ENCODE results near the gene ZNF627.
"Not testable (repeated sequence)": the region's sequence is repeated elsewhere in the genome, so short reads cannot be mapped to it uniquely, and the experiment has no call there.

The ZNF627 gene

DNA sequence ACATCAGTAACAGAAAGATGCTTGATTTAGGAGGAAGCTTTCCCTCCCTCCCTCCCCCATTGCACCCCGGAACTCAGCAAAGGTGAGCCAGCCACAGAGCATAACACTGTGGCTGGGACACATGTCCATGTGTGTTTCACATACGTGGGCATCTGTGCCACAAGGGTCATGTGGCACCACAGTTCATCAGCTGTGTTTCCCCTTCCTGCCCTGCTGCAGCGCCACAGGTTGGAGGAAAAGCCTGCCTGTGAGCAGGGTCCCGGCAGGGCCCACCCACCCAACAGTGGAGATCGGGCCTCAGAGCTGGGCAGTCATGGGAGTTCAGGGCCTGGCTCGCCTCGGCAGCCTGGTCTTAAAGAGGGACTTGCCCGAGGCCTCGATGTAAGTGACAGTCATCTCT, 22.6 kb upstream of the ZNF627 start:
- DNase-seq (ENCODE audit: low read depth, low spot score) = no peak

- no peak for DNase-seq (ENCODE audit: low read depth, low spot score)
Observed at GRCh38 chr19:11576227-11576626, 21.1 kb upstream of the ZNF627 start.

GRCh38 chr19:11577451-11578257, 19.6 kb upstream of the ZNF627 start, which contains the start of gene ACP5:
TSS of gene ACP5 (minus strand) at chr19:11577645. CDS start at chr19:11577317, 328 bp downstream.
- no peak for DNase-seq (ENCODE audit: low read depth, low spot score)

- DNase-seq (ENCODE audit: low read depth, low spot score) = no peak
Observed at GRCh38 chr19:11578258-11579142, 18.8 kb upstream of the ZNF627 start.

DNA sequence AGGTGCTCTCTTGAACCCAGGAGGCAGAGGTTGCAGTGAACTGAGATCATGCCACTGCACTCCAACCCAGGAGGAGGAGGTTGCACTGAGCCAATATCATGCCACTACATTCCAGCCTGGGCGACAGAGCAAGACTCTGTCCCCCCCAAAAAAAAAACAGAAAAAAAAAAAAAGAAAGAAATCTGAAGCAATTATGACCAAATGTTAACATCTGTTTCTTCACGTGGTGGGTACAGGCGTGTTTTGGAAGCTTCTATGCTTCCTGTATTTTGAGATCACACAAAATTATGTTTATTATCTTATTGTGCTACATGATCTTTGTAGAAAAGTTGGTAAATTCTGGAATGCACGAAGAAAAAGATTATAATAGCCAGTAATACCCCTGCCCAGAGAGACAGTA, 17.2 kb upstream of the ZNF627 start:
- DNase-seq (ENCODE audit: low read depth, low spot score) = no peak

GRCh38 chr19:11581740-11582139, 15.5 kb upstream of the ZNF627 start:
- no peak for DNase-seq (ENCODE audit: low read depth, low spot score)

- DNase-seq (ENCODE audit: low read depth, low spot score) = no peak
Observed at GRCh38 chr19:11586331-11586730, 11.0 kb upstream of the ZNF627 start.

DNA sequence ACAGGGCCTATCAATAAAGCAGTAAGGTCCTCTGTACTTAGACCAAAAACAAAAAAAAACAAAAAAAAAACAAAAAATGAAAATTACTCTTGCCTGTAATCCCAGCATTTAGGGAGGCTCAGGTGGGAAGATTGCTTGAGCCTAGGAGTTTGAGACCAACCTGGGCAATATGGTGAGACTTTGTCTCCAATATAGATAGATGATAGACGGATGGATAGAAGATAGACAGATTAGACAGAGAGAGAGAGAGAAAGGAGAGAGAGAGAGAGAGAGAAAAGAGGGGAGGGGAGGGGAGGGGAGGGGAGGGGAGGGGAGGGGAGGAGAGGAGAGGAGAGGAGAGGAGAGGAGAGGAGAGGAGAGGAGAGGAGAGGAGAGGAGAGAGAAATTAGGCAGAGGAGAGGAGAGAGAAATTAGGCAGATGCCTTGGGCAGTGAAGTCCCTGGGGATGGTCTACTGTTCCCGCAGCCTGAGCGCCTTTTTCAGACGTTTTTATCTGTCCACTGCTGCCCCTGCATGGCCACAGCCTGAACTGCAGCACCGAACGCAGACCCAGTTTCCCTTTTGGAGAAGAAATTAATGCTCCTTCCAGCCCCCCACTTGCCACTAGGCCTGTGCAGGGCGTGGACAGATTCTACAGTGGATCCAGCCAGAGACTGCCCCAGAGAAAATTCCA, 9.8 kb upstream of the ZNF627 start:
- peak; percentile 24 for DNase-seq (ENCODE audit: low read depth, low spot score)

DNA sequence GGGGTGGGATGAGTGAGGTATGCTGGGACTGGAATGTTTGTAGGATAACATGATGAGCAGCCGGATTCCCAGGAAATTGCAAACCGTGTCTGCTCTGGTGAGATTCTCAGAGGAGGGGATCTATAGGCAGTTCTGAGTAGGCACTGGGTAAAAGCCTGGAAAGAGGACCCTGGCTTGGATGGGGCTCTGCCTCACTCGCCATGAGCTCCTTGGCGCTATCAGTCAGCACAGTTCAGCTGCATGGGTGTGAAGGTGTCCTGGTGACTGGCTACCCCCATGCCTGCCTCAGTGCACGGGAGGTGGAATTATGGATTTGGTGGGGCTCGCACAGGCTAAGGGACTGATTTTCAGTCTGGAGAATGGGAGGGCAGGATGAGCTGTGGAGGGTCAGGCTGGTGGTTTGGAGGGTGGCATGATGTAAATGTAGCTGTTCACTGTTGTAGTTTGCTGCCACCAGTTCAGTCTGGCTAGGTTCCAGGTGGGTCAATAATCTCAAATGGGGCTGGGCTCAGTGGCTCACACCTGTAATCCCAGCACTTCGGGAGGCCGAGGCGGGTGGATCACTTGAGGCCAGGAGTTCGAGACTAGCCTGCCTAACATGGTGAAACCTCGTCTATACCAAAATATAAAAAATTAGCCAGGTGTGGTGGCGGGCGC, 9.2 kb upstream of the ZNF627 start:
- no peak for DNase-seq (ENCODE audit: low read depth, low spot score)

GRCh38 chr19:11594084-11594483, 3.2 kb upstream of the ZNF627 start:
- DNase-seq (ENCODE audit: low read depth, low spot score) = no peak

DNA sequence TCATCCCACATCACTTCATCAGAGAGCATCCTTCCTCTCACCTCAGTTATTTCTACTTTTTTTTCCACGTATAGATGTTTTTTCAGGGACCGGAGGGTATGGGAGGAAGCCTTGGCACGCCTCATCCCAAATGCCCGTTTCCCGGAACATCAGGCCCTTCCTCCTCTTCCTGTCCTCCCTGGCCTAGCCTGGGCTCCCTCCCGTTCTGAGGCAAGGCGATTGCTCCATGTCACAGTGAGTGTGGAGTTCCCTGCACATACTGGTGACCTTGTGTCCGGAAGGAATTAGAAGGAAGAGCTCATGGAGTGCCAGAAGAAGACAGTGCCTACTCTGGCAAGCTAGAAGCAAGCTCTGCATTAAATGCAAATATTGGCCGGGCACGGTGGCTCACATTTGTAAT, 1.1 kb upstream of the ZNF627 start:
- no peak for DNase-seq (ENCODE audit: low read depth, low spot score)

DNA sequence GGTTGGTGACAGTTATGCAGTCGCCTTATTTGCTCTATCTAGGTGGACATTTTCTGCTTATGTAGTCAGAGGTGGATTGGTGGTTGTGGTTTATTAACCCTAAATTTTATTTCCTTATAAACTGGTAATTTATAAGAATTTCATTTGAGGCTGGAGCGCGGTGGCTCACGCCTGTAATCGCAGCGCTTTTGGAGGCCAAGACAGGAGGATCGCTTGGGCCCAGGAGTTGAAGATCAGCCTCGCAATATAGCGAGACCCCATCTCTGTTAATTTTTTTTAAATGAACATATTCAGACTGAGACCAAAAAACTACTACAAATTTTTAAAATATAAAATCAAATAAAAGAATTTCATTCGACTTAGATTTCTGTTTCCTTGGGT, 810 bp downstream of the ZNF627 start:
- no peak for DNase-seq (ENCODE audit: low read depth, low spot score)

GRCh38 chr19:11598746-11599145, 1.5 kb downstream of the ZNF627 start:
- DNase-seq (ENCODE audit: low read depth, low spot score) = no peak

DNA sequence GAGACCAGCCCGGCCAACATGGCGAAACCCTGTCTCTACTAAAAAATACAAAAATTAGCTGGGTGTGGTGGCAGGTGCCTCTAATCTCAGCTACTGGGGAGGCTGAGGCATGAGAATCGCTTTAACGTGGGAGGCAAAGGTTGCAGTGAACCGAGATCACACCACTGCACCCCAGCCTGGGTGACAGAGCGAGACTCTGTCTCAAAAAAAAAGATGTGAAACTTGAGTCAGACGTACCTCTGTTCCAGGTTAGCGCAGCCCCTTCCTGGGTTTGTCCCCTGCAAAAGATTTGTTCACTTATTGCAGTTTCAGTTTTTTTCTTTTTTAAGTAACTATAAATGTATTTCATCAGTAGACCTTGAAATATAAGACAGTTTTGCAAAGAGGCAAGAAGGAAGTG, 2.4 kb downstream of the ZNF627 start:
- DNase-seq (ENCODE audit: low read depth, low spot score) = not testable (repeated sequence)

DNA sequence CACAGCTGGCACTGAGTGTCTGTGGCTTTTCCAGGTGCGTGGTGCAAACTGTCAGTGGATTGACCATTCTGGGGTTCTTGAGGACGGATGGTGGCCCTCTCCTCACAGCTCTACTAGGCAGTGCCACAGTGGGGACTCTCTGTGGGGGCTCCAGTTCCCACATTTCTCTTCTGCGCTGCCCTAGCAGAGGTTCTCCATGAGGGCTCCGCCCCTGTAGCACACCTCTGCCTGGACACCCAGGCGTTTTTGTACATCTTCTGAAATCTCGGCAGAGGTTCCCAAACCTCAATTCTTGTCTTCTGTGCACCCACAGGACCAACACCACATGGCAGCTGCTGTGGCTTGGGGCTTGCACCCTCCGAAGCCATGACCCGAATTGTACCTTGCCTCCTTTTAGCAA, 9.2 kb downstream of the ZNF627 start:
- DNase-seq (ENCODE audit: low read depth, low spot score) = no peak

DNA sequence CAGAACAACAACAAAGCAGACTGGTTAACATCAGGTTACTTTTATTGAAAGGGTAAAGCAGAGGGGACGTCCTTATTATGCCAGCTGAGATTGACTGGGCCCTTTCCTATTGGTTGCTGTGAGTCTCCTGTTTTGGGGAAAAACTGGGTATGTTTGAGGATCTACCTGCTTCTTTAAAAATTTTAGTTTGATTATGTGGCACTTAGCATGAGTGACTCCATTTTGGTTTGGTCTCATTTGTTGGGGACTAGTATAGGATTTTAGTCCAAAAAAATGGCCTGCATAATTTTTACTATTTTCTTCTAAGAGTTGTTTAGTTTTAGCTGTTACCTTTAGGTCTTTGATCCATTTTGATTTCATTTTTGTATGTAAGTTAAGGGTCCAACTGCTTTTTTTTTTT, 14.4 kb downstream of the ZNF627 start:
- DNase-seq (ENCODE audit: low read depth, low spot score) = no peak

DNA sequence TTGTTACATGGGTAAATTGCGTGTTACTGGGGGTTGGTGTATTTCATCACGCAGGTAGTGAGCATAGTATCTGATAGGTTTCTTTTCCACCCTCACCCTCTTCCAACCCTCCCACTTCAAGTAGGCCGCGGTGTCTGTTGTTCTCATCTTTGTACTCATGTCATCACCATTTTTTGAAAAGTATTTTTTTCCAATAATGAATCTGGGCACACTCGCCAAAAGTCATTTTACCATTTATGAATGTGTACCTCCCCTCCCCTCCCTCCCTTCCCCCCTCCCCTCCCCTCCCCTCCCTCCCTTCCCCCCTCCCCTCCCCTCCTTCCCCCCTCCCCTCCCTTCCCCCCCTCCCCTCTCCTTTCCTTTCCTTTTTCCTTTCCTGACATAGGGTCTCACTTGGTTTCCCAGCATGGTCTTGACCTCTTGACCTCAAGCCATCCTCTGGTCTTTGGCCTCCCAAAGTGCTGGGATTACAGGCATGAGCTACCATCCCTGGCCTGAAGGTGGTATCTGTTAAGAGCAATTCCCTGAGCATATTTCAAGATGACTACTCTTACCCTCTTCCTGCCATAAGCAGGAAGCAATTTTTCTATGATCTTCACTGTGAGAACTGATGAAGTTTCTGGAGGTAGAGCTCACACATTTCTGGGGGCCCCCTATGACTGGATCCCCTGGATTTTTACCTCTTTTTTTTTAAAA, 15.7 kb downstream of the ZNF627 start:
- DNase-seq (ENCODE audit: low read depth, low spot score) = no peak

GRCh38 chr19:11617180-11618062, 20.1 kb downstream of the ZNF627 start:
- no peak for DNase-seq (ENCODE audit: low read depth, low spot score)

DNA sequence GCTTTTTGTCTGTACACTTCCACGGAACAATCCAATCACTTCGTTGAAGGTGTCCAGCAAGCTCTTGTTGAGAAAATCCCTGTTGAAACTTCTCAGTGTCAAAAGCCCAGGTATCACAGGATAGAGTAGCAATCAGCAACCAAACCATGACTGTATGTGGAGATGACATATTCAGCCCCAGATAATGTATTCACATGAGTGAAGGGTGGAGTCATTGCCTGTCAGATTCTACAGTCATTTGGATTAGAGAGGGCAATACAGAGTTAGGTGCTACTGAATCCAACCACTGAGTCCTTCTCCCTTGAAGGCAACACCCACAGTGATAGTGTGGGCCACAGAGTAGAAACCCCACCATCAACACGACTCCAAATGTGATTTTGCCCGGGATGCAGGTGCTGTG, 23.3 kb downstream of the ZNF627 start:
- no peak for DNase-seq (ENCODE audit: low read depth, low spot score)

GRCh38 chr19:11622401-11622800, 25.1 kb downstream of the ZNF627 start:
- not testable (repeated sequence) for DNase-seq (ENCODE audit: low read depth, low spot score)
